HCT116 (cell line): ENCODE data around the gene VCAN. TPM values are rescaled to one million over a fixed set of nuclear protein-coding genes. Genes with fewer than 3 reads are reported as not detected.

ENCODE experiments used
- ATAC-seq: fragments of 200-7000 bp; cut with Tn5 transposase; 2 replicates; pipeline ENCODE4 v1.9.1; 2020; ENCODE audit warnings: mild to moderate bottlenecking, moderate library complexity
- BruUV-seq: library from RNA; stranded (reverse); fragments of 400-500 nt; replicated peaks from 2 replicates; lab custom pipeline; 2021; lab: Mats Ljungman, UMichigan
- CTCF ChIA-PET: fragments of 300-600 bp; sonication (Branson Sonifier 250); formaldehyde crosslinking; loops from one replicate; lab custom pipeline; 2021; ENCODE audit warnings: antibody characterized with exemption; lab: Charles Lee
- POLR2A ChIA-PET: fragments of 300-600, 350-600 bp; sonication (Branson Sonifier 250); formaldehyde crosslinking; loops from one replicate; lab custom pipeline; 2021; ENCODE audit warnings: antibody characterized with exemption; lab: Charles Lee
- RAD21 ChIA-PET, 2 experiments: fragments of 300-600 bp; sonication (Branson Sonifier 250); formaldehyde crosslinking; loops; one replicate each; lab custom pipeline; 2023; ENCODE audit warnings: low total read pairs in 2 of 2; ENCODE audit not compliant: uncharacterized antibody in 2 of 2, unreplicated experiment in 2 of 2, low non-redundant PET in 1 of 2; lab: Charles Lee
- DNase-seq: peaks from one replicate; pipeline ENCODE4 v3.0.0-alpha.2; 2010; ENCODE audit warnings: low read depth, low spot score
- H2AFZ ChIP-seq: fragments of 200-600 bp; shearing (Covaris generic), sonication (generic); 2 replicates; pipeline ENCODE4 v1.6.1; 2017; ENCODE audit warnings: low read depth, mixed run types, mixed read lengths, antibody characterized with exemption, low read length; ENCODE audit not compliant: poor library complexity, severe bottlenecking
- H3K27ac ChIP-seq: 2 replicates; pipeline ENCODE4 v1.5.1; 2012; ENCODE audit warnings: low read depth, low read length
- H3K27me3 ChIP-seq: fragments of 200-600 bp; sonication (generic); 2 replicates; pipeline ENCODE4 v1.6.1; 2016; ENCODE audit warnings: mixed run types, low read length, mixed read lengths; ENCODE audit not compliant: insufficient read depth
- H3K36me3 ChIP-seq, 2 experiments: fragments of 200-500 bp in 1 of 2; fragments of 200-600 bp in 1 of 2; sonication (Bioruptor generic) in 1 of 2; sonication (generic) in 1 of 2; 2 replicates each; pipeline versions ENCODE4 v1.5.1 to v1.6.1; 2014 to 2016; ENCODE audit warnings: low read length in 2 of 2, inconsistent platforms in 1 of 2, mixed read lengths in 1 of 2, mixed run types in 1 of 2; ENCODE audit not compliant: insufficient read depth in 2 of 2, control insufficient read depth in 1 of 2
- H3K4me1 ChIP-seq, 2 experiments: fragments of 200-600 bp in 1 of 2; sonication (generic) in 1 of 2; 2 replicates each; pipeline versions ENCODE4 v1.5.1 to v1.6.1; 2012 to 2017; ENCODE audit warnings: low read length in 2 of 2, inconsistent platforms in 1 of 2, mild to moderate bottlenecking in 1 of 2, mixed read lengths in 1 of 2, mixed run types in 1 of 2, moderate library complexity in 1 of 2; ENCODE audit not compliant: insufficient read depth in 2 of 2, control insufficient read depth in 1 of 2
- H3K4me2 ChIP-seq: fragments of 200-600 bp; sonication (generic); 2 replicates; pipeline ENCODE4 v1.6.1; 2017; ENCODE audit warnings: mixed run types, low read length, mixed read lengths
- H3K4me3 ChIP-seq, 2 experiments: fragments of 200-600 bp in 1 of 2; sonication (generic) in 1 of 2; replicated peaks in 1 of 2; 2 replicates each; pipeline ENCODE4 v1.5.1; 2011 to 2016; ENCODE audit warnings: low read length in 2 of 2, control low read depth in 1 of 2, low read depth in 1 of 2, mild to moderate bottlenecking in 1 of 2, mixed read lengths in 1 of 2, mixed run types in 1 of 2
- H3K79me2 ChIP-seq: fragments of 200-600 bp; sonication (generic); 2 replicates; pipeline ENCODE4 v1.6.1; 2017; ENCODE audit warnings: mild to moderate bottlenecking, mixed run types, low read length, moderate library complexity, mixed read lengths; ENCODE audit not compliant: insufficient read depth
- H3K9ac ChIP-seq: fragments of 200-600 bp; sonication (generic); 2 replicates; pipeline ENCODE4 v1.6.1; 2016; ENCODE audit warnings: low read length, mixed read lengths
- H3K9me2 ChIP-seq: fragments of 200-600 bp; sonication (generic), shearing (Covaris generic); 2 replicates; pipeline ENCODE4 v1.6.1; 2017; ENCODE audit warnings: mixed run types, mild to moderate bottlenecking, moderate library complexity; ENCODE audit not compliant: insufficient read depth
- H3K9me3 ChIP-seq, 2 experiments: fragments of 200-500 bp in 1 of 2; fragments of 200-600 bp in 1 of 2; sonication (Bioruptor generic) in 1 of 2; sonication (generic) in 1 of 2; 2 replicates each; pipeline ENCODE4 v1.6.1; 2014 to 2017; ENCODE audit warnings: low read length in 2 of 2, mixed read lengths in 2 of 2, inconsistent platforms in 1 of 2, low read depth in 1 of 2, mild to moderate bottlenecking in 1 of 2, mixed run types in 1 of 2, moderate library complexity in 1 of 2; ENCODE audit not compliant: control insufficient read depth in 1 of 2, insufficient read depth in 1 of 2
- H4K20me1 ChIP-seq: fragments of 200-600 bp; sonication (generic), shearing (Covaris generic); 2 replicates; pipeline ENCODE4 v1.6.1; 2017; ENCODE audit warnings: mixed run types, mild to moderate bottlenecking, moderate library complexity; ENCODE audit not compliant: insufficient read depth
- POLR2A ChIP-seq: IDR thresholded peaks from 2 replicates; pipeline ENCODE4 v1.7.0; 2011; ENCODE audit warnings: borderline replicate concordance; ENCODE audit not compliant: insufficient read depth, insufficient read length; ENCODE audit errors: extremely low read depth
- SIN3A ChIP-seq: IDR thresholded peaks from 2 replicates; pipeline ENCODE4 v1.6.1; 2012; ENCODE audit warnings: low read depth
- ZBTB33 ChIP-seq: IDR thresholded peaks from 2 replicates; pipeline ENCODE4 v1.6.1; 2011; ENCODE audit warnings: mild to moderate bottlenecking, low read length, moderate library complexity; ENCODE audit not compliant: insufficient replicate concordance; ENCODE audit errors: extremely low read depth
- intact Hi-C: fragments of 100-400 bp; cut with micrococcal nuclease; formaldehyde crosslinking; loops from 2 replicates; pipeline ENCODE4 v1.10.0; 2022
- total RNA-seq: library from RNA; stranded (reverse); gene quantifications from one replicate; pipeline ENCODE4 v1.2.1, GENCODE V29; 2021; ENCODE audit not compliant: unreplicated experiment

VCAN gene
- total RNA-seq, 1 experiment from 2014 or later = 49.9 TPM

GRCh38 chr5:83555263-83555662, 83.7 kb downstream of the VCAN start:
- no peaks in the 10 kb centered on the region for H3K9me3 ChIP-seq
- H3K9ac ChIP-seq = no peak overlapping the region
- H3K4me1 ChIP-seq = no peaks in the 10 kb centered on the region
- ChIA-PET POLR2A (no interaction called here), CTCF (no interaction called here), RAD21 (no interaction called here)
- TF ChIP-seq POLR2A = no peak
- no peak overlapping the region for H2AFZ ChIP-seq
- H3K36me3 ChIP-seq = no peaks in the 10 kb centered on the region
- BruUV-seq = no TSS peak
- intact Hi-C loops = no loop called here
- DNase-seq (no peak), ATAC-seq (no peak)
- no peak overlapping the region for H3K27ac ChIP-seq
- no peaks in the 10 kb centered on the region for H4K20me1 ChIP-seq
- H3K9me2 ChIP-seq = no peaks in the 10 kb centered on the region
- no peaks in the 10 kb centered on the region for H3K27me3 ChIP-seq
- H3K4me2 ChIP-seq = no peak overlapping the region
- no peak overlapping the region for H3K4me3 ChIP-seq
- H3K79me2 ChIP-seq = no peaks in the 10 kb centered on the region

DNA sequence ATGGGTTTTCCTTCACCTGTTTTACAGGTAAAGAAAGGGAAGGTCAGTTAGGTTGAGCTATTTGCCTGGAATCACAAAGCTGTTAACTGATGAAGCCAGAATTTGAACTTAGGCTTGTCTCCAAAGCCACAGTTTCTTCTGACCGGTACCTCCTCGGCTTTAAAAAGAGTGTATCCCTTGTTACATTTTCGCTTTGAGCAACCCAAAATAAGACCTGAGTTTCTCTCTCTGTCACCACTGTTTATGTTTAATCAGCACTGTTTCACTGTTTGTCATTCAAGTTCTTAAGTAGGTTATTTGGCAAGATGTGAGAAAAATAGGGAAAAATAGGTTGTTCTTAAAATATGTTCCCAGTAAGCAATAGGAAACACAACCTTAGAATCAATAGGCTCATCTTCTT, 84.6 kb downstream of the VCAN start:
- Histone ChIP-seq H3K4me3 (no peak overlapping the region), H3K4me2 (no peak overlapping the region), H2AFZ (no peak overlapping the region), H4K20me1 (no peaks in the 10 kb centered on the region), H3K9me2 (no peaks in the 10 kb centered on the region), H3K9ac (no peak overlapping the region), H3K4me1 (no peaks in the 10 kb centered on the region), H3K36me3 (no peaks in the 10 kb centered on the region), H3K27ac (no peak overlapping the region), H3K9me3 (no peaks in the 10 kb centered on the region), H3K27me3 (no peaks in the 10 kb centered on the region), H3K79me2 (no peaks in the 10 kb centered on the region)
- intact Hi-C loops = no loop called here
- TF ChIP-seq SIN3A = no peak
- TF ChIP-seq ZBTB33 = no peak
- POLR2A ChIA-PET = no interaction called here
- DNase-seq (no peak), ATAC-seq (no peak)
- CTCF ChIA-PET = no interaction called here
- RAD21 ChIA-PET = no interaction called here
- no TSS peak for BruUV-seq
